GM06990 (cell line): ENCODE data around the gene ARHGEF19.

ENCODE experiments used
- DNase-seq: peaks from one replicate; pipeline ENCODE4 v3.0.0-alpha.2; 2011; ENCODE audit not compliant: insufficient read length; ENCODE audit errors: extremely low read depth
- H3K27me3 ChIP-seq: replicated peaks from 2 replicates; pipeline ENCODE4 v1.6.0; 2011; ENCODE audit warnings: low read length; ENCODE audit not compliant: control insufficient read depth, insufficient read depth
- H3K36me3 ChIP-seq: 2 replicates; pipeline ENCODE4 v1.5.1; 2011; ENCODE audit warnings: low read length; ENCODE audit not compliant: control insufficient read depth, insufficient read depth
- H3K4me3 ChIP-seq: replicated peaks from 2 replicates; pipeline ENCODE4 v1.5.1; 2011; ENCODE audit warnings: low read depth, mild to moderate bottlenecking, control low read depth, low read length
- TF ChIP-seq, protein P1 (sequence below): IDR thresholded peaks from 2 replicates; pipeline ENCODE4 v1.5.1; 2011; ENCODE audit warnings: low read length, control low read depth, mild to moderate bottlenecking, inconsistent platforms; ENCODE audit not compliant: insufficient read depth, poor library complexity, severe bottlenecking

ARHGEF19 gene

DNA sequence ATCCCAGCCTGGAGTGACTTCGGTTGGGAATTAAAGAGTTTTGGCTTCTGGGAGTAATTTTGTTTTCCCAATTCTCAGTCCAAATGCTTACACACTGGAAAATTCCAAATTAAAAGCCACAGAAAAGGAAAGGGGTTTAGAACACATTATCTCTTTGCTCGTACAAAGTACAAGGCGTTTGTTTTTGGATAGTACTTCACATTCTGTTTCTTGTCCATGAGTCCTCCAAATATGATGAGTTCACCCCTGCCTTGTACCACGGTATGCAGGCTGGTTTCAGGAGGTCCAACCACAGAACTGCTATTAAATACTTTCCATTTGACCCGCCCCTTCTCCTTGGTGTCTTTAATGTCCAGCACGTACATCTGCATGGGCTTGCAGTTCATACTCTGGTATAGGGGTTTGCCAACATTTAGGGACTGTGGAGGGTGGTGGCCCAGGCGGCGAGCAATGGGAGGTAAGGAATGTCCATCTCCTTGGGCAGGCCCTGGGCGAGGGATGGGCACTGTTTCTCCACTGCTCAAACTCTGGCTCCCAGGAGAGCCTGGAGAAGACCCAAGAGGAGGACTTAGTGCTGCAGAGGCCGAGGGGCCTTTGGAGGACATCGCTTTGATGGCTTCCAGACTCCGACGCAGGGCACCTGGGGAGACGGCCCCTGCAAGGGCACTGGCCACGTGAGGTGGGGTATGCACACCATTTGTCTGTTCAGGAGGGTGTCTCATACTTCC lies 38.2 kb upstream of the ARHGEF19 start:
- DNase-seq: no peak
- Histone ChIP-seq H3K4me3 (no peak overlapping the region), H3K36me3 (peaks cover 17% of the 10 kb centered on the region), H3K27me3 (no peaks in the 10 kb centered on the region)
- TF ChIP-seq, protein P1, sequence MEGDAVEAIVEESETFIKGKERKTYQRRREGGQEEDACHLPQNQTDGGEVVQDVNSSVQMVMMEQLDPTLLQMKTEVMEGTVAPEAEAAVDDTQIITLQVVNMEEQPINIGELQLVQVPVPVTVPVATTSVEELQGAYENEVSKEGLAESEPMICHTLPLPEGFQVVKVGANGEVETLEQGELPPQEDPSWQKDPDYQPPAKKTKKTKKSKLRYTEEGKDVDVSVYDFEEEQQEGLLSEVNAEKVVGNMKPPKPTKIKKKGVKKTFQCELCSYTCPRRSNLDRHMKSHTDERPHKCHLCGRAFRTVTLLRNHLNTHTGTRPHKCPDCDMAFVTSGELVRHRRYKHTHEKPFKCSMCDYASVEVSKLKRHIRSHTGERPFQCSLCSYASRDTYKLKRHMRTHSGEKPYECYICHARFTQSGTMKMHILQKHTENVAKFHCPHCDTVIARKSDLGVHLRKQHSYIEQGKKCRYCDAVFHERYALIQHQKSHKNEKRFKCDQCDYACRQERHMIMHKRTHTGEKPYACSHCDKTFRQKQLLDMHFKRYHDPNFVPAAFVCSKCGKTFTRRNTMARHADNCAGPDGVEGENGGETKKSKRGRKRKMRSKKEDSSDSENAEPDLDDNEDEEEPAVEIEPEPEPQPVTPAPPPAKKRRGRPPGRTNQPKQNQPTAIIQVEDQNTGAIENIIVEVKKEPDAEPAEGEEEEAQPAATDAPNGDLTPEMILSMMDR: no peak

- H3K36me3 ChIP-seq: peaks cover 17% of the 10 kb centered on the region
- H3K4me3 ChIP-seq: no peak overlapping the region
- TF ChIP-seq, protein P1: no peak
- DNase-seq: no peak
- no peaks in the 10 kb centered on the region for H3K27me3 ChIP-seq
Observed at GRCh38 chr1:16249596-16250241, 37.3 kb upstream of the ARHGEF19 start.

GRCh38 chr1:16248603-16249516 lies 36.4 kb upstream of the ARHGEF19 start:
- TF ChIP-seq, protein P1: no peak
- Histone ChIP-seq H3K27me3 (no peaks in the 10 kb centered on the region), H3K36me3 (peaks cover 16% of the 10 kb centered on the region), H3K4me3 (no peak overlapping the region)
- DNase-seq: no peak

DNA sequence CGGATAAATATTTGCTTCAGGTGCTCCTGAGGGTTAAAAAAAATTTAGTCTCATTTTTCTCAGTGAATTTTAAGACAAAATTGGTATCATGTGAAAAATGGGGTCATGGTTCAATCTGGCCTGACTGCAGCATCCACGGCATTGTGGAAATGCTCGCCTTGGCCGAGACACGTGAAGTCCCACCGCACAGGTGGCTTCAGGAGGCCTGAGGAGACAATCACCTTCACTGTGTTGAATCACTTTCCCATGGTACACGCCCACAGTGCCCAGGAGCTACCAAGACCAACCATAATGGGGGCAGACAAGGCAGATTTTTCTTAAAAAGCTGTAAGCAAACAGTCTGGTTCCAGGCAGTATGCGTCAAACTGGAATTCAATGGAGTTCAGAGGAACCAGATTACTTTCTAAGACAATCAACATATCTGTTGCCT lies 35.6 kb upstream of the ARHGEF19 start:
- Histone ChIP-seq H3K4me3 (no peak overlapping the region), H3K27me3 (no peaks in the 10 kb centered on the region), H3K36me3 (peaks cover 14% of the 10 kb centered on the region)
- TF ChIP-seq, protein P1: no peak
- no peak for DNase-seq

- DNase-seq: no peak
- TF ChIP-seq, protein P1: no peak
- peaks cover 14% of the 10 kb centered on the region for H3K36me3 ChIP-seq
- no peak overlapping the region for H3K4me3 ChIP-seq
- H3K27me3 ChIP-seq: no peaks in the 10 kb centered on the region
Observed at GRCh38 chr1:16247441-16247840, 35.0 kb upstream of the ARHGEF19 start.
